PC-9 (cell line): ENCODE results near the gene SUCO.

ENCODE experiments used
- EZH2 ChIP-seq: fragments of 200-600 bp; sonication (generic); IDR thresholded peaks from 2 replicates; pipeline ENCODE4 v1.8.0; 2017; ENCODE audit warnings: antibody characterized with exemption, low read depth
- TF ChIP-seq, protein P1 (sequence below): fragments of 200-600 bp; sonication (generic); conservative IDR thresholded peaks from 2 replicates; pipeline ENCODE4 v1.6.1; 2017; ENCODE audit warnings: mixed run types, antibody characterized with exemption, mild to moderate bottlenecking, moderate library complexity

DNA sequence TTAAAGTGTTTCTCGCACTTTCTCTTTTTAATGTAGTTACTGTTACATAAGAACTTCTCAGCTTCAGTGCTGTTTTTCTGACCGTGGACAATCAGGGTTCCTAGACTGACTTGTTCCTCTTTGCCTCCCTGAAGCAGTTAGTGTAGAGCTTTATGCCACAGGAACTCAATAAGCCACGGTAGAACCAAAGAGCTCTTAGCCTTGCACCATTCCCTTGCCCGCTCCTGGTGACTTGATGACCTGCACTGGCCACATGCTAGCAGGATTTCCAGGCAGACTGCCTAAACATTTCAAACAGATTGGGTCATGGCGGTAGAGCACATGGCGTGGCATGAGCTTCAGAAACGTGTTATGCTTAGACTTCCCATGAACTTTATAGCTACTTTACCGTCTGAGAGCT, 107.2 kb downstream of the SUCO start:
- TF ChIP-seq, protein P1, sequence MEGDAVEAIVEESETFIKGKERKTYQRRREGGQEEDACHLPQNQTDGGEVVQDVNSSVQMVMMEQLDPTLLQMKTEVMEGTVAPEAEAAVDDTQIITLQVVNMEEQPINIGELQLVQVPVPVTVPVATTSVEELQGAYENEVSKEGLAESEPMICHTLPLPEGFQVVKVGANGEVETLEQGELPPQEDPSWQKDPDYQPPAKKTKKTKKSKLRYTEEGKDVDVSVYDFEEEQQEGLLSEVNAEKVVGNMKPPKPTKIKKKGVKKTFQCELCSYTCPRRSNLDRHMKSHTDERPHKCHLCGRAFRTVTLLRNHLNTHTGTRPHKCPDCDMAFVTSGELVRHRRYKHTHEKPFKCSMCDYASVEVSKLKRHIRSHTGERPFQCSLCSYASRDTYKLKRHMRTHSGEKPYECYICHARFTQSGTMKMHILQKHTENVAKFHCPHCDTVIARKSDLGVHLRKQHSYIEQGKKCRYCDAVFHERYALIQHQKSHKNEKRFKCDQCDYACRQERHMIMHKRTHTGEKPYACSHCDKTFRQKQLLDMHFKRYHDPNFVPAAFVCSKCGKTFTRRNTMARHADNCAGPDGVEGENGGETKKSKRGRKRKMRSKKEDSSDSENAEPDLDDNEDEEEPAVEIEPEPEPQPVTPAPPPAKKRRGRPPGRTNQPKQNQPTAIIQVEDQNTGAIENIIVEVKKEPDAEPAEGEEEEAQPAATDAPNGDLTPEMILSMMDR: no peak
- no peak for TF ChIP-seq EZH2
